NK-92 (cell line): ENCODE results near the gene DEAF1.
"Not testable (repeated sequence)": the region's sequence is repeated elsewhere in the genome, so short reads cannot be mapped to it uniquely, and the experiment has no call there.

ENCODE experiments used
- DNase-seq: peaks from one replicate; lab custom pipeline; 2025; ENCODE audit not compliant: unreplicated experiment; lab: John Stamatoyannopoulos, UW

DEAF1 gene

GRCh38 chr11:647672-648158, 47.3 kb downstream of the DEAF1 start:
- DNase-seq, result not testable (repeated sequence)

- no peak for DNase-seq
These were observed 48.8 kb downstream of the DEAF1 start for GRCh38 chr11:646214-646613.

- no peak for DNase-seq
These were observed 49.5 kb downstream of the DEAF1 start for GRCh38 chr11:645536-645935.

- no peak for DNase-seq
These were observed 50.9 kb downstream of the DEAF1 start for GRCh38 chr11:643849-644738.

DNA sequence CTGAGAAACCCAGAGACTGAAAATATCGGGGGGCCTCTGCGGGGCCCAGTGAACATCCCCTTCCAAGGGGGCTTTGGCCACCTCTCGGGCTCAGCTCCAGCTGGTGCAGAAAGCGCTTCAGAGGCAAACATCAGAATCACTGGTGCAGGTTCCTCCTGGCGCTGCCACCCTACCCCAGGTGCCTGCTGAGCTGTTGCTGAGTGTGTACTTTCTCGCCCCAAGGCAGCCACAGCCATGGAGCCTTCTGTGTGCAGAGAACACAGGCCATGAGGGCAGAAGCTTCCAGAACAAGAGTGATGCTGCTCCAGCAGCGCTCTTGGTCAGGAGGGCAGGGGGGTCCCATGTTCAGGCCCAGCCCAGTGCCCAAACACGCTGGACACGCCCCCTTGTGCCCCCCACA, 51.7 kb downstream of the DEAF1 start:
- DNase-seq, result no peak

GRCh38 chr11:641806-642370, 53.1 kb downstream of the DEAF1 start:
- no peak for DNase-seq

GRCh38 chr11:640021-640706, 54.9 kb downstream of the DEAF1 start:
- DNase-seq, result no peak

- no peak for DNase-seq
These were observed 55.6 kb downstream of the DEAF1 start for GRCh38 chr11:639332-639955.

GRCh38 chr11:638631-639331, 56.2 kb downstream of the DEAF1 start:
- DNase-seq, result no peak

DNA sequence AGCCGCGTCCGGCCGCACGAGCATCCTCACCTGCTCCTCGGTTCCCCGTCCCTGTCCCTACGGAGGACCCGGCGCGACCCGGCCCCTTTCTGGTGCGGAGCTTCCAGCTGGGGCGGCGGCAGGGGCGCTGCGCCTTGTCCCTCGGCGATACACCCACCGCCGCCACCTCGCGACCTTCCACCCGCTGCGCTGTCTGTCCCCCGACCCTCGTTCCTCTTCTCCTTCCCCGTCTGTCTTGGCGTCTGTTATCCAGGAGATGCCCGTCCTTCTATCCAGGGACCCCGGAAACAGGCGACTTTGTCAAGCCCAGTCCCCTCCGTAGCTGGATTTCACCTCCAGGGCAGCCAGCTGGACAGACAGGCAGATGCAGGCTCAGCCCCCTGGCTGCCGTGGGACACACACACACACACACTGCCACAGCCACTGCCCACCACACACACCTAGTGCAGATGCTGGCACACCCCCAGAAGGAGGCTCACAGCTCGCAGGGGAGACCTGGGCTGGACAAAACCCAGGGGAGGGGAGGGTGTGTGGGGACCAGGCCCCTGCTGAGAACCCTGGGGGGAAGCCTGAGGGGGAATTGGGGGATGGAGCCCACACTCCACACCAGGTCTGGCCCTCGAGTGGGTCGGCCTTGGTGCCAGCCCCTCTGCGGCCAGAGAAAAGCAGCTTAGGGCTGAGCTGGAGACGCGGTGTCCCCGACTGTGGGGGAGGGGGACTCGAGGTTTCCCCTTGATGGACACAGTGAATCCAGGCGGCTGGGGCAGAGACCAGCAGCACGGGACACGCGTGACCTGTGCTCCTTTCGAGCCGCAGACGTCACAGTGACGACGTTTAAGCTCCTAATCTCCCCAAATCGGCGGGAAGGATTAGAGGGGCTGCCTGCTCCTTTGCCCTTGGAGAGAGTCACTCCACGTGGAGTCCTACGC, 57.2 kb downstream of the DEAF1 start:
- no peak for DNase-seq

DNA sequence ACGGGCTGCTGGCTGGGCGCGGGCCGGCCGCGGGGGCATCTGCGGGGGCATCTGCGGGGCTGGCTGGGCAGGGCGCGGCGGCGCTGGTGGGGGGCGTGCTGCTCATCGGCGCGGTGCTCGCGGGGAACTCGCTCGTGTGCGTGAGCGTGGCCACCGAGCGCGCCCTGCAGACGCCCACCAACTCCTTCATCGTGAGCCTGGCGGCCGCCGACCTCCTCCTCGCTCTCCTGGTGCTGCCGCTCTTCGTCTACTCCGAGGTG, 57.8 kb downstream of the DEAF1 start:
- no peak for DNase-seq

DNA sequence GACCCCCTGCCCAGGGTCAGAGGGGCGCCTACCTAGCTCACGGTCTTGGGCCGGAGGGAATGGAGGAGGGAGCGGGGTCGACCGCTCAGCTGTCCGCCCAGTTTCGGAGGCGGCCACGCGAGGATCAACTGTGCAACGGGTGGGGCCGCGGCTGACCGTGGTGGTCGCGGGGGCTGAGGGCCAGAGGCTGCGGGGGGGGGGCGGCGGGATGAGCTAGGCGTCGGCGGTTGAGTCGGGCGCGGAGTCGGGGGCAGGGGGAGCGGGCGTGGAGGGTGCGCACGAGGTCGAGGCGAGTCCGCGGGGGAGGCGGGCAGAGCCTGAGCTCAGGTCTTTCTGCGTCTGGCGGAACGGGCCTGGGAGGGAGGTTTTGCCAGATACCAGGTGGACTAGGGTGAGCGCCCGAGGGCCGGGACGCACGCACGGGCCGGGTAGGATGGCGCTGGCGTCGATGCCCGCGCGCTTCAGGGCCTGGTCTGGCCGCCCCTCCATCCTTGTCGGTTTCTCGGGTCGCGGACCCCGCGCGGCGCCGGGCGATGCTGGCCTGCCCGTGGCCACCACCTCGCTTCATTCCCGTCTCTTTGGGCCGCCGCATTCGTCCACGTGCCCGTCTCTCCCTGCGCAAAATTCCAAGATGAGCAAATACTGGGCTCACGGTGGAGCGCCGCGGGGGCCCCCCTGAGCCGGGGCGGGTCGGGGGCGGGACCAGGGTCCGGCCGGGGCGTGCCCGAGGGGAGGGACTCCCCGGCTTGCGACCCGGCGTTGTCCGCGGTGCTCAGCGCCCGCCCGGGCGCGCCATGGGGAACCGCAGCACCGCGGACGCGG, 58.3 kb downstream of the DEAF1 start, which contains the start of gene DRD4:
Gene DRD4 (plus strand): TSS at position 759 of the 822 bp plus-strand sequence. CDS start 36 bp downstream, at position 795.
- no peak for DNase-seq

DNA sequence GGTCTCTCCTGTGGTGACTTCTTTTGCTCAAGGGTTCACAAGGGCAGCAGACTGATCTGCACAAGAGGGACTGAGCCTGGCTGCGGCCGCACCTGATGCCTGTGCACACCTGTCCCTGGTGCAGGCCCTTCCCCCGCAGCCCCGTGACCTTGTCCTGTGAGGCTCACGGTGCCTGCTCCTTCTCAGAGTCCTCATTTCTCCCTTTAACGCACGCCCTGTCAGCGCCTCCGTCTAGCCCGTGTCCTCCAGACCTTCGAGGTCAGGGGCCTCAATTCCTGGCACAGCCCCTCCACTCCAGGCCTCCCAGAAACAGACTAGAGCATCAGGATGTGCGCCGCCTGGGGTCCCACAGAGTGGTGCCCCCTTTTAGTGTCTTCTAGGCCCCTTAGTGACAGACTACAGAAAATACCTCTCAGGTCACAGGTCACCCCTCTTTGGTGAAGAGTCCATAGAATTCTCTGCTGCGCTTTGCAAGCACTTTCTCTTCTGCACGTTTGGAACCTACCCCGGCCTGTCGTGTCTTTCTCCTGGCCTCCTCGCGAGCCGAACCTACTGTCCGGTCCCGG, 59.0 kb downstream of the DEAF1 start:
- no peak for DNase-seq

DNA sequence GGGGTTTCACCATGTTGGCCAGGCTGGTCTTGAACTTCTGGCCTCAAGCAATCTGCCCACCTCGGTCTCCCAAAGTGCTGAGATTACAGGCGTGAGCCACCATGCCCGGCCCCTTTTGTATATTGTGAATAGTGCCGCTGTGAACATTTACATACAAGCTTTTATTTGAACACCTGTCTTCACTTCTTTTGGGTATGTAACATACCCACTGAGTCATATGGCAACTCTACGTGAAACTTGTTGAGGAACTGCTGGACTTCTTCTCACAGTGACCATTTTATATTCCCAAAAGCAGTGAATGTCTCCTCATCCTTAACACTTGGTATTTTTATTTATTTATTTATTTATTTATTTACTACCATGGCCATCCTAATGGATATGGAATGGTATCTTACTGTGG, 64.2 kb downstream of the DEAF1 start:
- no peak for DNase-seq

GRCh38 chr11:629237-629583, 65.8 kb downstream of the DEAF1 start:
- no peak for DNase-seq

DNA sequence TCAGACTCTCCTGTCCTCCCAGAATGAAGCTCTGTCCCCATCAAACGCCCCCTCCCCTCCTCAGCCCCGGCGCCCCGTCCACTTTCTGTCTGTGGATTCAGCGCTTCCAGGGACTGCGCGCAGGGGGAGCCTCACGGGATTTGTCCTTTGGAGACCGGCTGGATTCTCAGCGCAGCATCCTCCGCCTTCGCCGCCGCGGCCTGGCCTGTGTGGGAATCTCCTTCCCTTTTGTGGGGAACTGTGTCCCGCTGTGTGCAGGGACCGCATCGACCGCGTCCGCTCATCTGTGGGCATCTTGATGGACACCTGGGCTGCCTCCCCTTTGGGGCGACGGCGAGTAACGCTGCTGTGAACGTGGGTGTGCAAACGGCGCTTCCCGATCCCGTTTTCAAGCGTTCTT, 67.0 kb downstream of the DEAF1 start:
- DNase-seq, result no peak

GRCh38 chr11:627308-627576, 67.8 kb downstream of the DEAF1 start:
- no peak for DNase-seq

DNA sequence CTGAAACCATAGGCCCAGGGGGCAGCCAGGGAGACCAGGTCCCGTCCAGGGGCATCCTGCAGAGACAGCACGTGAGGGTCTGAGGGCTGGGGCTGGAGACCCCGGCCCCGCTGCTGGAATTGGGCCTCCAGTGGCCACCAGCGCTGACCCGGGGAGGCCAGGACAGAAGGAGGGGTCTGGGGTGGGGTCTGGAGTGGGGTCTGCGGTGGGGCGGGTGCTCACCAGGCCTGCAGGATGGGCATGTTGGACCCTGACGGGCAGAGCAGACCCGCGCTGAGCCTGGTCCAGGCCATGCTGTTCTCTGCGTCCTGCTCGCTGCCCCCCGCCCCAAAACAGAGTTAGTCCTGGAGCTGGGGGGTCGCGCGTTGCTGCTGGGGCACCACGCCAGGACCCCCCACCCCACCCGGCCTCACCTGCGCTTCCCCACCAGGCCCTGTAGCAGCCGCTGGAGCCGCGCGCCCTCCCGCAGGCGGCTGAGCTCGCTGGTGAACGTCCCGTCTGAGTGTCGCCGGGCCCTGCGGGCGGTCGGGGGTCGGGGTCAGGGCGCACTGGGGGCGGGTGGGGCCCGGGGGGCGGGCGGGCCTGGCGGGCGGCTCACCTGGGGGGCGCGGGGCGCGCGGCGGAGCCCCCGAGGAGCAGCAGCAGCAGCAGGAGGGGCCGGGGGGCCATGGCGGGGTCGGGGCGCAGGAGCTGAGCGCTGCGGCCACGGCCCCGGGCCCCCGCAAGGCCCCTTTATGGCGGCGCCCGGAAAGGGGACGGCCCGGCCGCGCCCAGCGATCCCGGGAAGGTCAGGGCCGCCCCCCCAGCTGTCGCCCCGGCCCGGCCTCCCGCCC, 68.3 kb downstream of the DEAF1 start, which contains the start of gene SCT:
Gene SCT (minus strand): TSS at position 707 of the 833 bp plus-strand sequence. CDS start 38 bp downstream, at position 669.
- DNase-seq, result no peak
